DOHH2 (cell line): ENCODE results near the gene ZNF771.
A peak's percentile ranks its signal among the peaks of the same experiment; 100 is the strongest.

Experiments used
- H3F3A ChIP-seq: fragments of 200-600 bp; sonication (generic), shearing (Covaris generic); 2 replicates; pipeline ENCODE4 v1.6.0; 2016; ENCODE audit warnings: antibody characterized with exemption, mild to moderate bottlenecking; ENCODE audit not compliant: control insufficient read depth, insufficient read depth
- H3K27ac ChIP-seq: fragments of 200-600 bp; sonication (generic); 2 replicates; pipeline ENCODE4 v1.5.1; 2014; ENCODE audit warnings: low read depth, mild to moderate bottlenecking, low read length, moderate library complexity
- H3K27me3 ChIP-seq: fragments of 200-600 bp; sonication (generic); 2 replicates; pipeline ENCODE4 v1.6.1; 2014; ENCODE audit warnings: mild to moderate bottlenecking, low read length, mixed read lengths; ENCODE audit not compliant: control insufficient read depth
- H3K36me3 ChIP-seq: fragments of 200-600 bp; sonication (generic); 2 replicates; pipeline ENCODE4 v1.6.1; 2014; ENCODE audit warnings: mild to moderate bottlenecking, low read length, moderate library complexity, mixed read lengths; ENCODE audit not compliant: control insufficient read depth
- H3K4me1 ChIP-seq: fragments of 200-600 bp; sonication (generic); 2 replicates; pipeline ENCODE4 v1.6.1; 2014; ENCODE audit warnings: mild to moderate bottlenecking, low read length, mixed read lengths; ENCODE audit not compliant: control insufficient read depth
- H3K4me2 ChIP-seq: fragments of 200-600 bp; sonication (generic); 2 replicates; pipeline ENCODE4 v1.6.0; 2014; ENCODE audit warnings: mild to moderate bottlenecking, low read length, moderate library complexity
- H3K4me3 ChIP-seq: fragments of 200-600 bp; sonication (generic); 2 replicates; pipeline ENCODE4 v1.5.1; 2014; ENCODE audit warnings: mild to moderate bottlenecking, low read length, mixed read lengths
- H3K79me2 ChIP-seq: fragments of 200-600 bp; sonication (generic); 2 replicates; pipeline ENCODE4 v1.6.1; 2014; ENCODE audit warnings: mild to moderate bottlenecking, low read length, mixed read lengths; ENCODE audit not compliant: control insufficient read depth
- H3K9me2 ChIP-seq: fragments of 200-600 bp; sonication (generic); replicated peaks from 2 replicates; pipeline ENCODE4 v1.6.1; 2014; ENCODE audit warnings: mild to moderate bottlenecking, low read length, mixed read lengths; ENCODE audit not compliant: control insufficient read depth
- H3K9me3 ChIP-seq: fragments of 200-600 bp; sonication (generic); 2 replicates; pipeline ENCODE4 v1.6.1; 2014; ENCODE audit warnings: antibody characterized with exemption, low read length, mixed read lengths; ENCODE audit not compliant: control insufficient read depth, insufficient read depth
- H4K20me1 ChIP-seq: fragments of 200-600 bp; sonication (generic); 2 replicates; pipeline ENCODE4 v1.6.0; 2014; ENCODE audit warnings: low read depth, mild to moderate bottlenecking, antibody characterized with exemption, low read length, moderate library complexity; ENCODE audit not compliant: control insufficient read depth, insufficient read depth
- EZH2phosphoT487 ChIP-seq: fragments of 200-600 bp; sonication (generic); IDR thresholded peaks from 2 replicates; pipeline ENCODE4 v1.6.1; 2017; ENCODE audit warnings: borderline replicate concordance, mild to moderate bottlenecking, antibody characterized with exemption, low read length, moderate library complexity, mixed read lengths
- TF ChIP-seq, protein P1 (sequence below): fragments of 200-600 bp; sonication (generic); IDR thresholded peaks from one replicate; pipeline ENCODE4 v1.5.1; 2014; ENCODE audit warnings: antibody characterized with exemption, mild to moderate bottlenecking, low read depth, low read length; ENCODE audit not compliant: poor library complexity, severe bottlenecking

ZNF771 gene

DNA sequence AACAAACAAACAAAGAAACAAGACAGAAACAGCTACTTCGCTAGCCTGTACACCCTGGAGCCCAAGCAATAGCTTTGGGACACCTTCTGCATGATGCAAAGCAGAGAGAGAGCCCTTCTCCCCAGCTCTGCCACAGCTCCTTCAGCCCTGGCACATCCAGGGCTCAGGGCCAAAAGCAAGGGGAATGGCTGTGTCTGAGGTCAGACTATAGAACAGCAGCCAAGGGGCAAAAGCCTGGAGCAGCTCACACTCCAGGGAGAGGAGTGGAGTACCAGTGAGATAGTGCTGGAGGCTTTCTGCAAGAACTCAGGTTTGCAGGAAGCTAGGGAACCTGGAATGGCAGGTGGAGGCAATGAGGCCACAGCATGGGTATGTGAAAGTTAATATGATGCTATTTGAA is 49.9 kb downstream of the ZNF771 start:
- peak overlapping the region; percentile 53 for H3K4me3 ChIP-seq
- peaks cover 4% of the 10 kb centered on the region; the same call in 1 of the 2 replicates for H3K36me3 ChIP-seq
- H3K9me2 ChIP-seq: no peaks in the 10 kb centered on the region
- peaks cover 97% of the 10 kb centered on the region for H3K4me1 ChIP-seq
- peak overlapping the region; percentile 97 for H3K27ac ChIP-seq
- H3K27me3 ChIP-seq: no peaks in the 10 kb centered on the region
- H3F3A ChIP-seq: peaks cover 48% of the 10 kb centered on the region
- H3K4me2 ChIP-seq: peak overlapping the region; percentile 76
- no peaks in the 10 kb centered on the region for H4K20me1 ChIP-seq
- TF ChIP-seq, protein P1, sequence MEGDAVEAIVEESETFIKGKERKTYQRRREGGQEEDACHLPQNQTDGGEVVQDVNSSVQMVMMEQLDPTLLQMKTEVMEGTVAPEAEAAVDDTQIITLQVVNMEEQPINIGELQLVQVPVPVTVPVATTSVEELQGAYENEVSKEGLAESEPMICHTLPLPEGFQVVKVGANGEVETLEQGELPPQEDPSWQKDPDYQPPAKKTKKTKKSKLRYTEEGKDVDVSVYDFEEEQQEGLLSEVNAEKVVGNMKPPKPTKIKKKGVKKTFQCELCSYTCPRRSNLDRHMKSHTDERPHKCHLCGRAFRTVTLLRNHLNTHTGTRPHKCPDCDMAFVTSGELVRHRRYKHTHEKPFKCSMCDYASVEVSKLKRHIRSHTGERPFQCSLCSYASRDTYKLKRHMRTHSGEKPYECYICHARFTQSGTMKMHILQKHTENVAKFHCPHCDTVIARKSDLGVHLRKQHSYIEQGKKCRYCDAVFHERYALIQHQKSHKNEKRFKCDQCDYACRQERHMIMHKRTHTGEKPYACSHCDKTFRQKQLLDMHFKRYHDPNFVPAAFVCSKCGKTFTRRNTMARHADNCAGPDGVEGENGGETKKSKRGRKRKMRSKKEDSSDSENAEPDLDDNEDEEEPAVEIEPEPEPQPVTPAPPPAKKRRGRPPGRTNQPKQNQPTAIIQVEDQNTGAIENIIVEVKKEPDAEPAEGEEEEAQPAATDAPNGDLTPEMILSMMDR: no peak
- no peak for TF ChIP-seq EZH2phosphoT487
- H3K9me3 ChIP-seq: no peaks in the 10 kb centered on the region
- H3K79me2 ChIP-seq: peaks cover 48% of the 10 kb centered on the region

DNA sequence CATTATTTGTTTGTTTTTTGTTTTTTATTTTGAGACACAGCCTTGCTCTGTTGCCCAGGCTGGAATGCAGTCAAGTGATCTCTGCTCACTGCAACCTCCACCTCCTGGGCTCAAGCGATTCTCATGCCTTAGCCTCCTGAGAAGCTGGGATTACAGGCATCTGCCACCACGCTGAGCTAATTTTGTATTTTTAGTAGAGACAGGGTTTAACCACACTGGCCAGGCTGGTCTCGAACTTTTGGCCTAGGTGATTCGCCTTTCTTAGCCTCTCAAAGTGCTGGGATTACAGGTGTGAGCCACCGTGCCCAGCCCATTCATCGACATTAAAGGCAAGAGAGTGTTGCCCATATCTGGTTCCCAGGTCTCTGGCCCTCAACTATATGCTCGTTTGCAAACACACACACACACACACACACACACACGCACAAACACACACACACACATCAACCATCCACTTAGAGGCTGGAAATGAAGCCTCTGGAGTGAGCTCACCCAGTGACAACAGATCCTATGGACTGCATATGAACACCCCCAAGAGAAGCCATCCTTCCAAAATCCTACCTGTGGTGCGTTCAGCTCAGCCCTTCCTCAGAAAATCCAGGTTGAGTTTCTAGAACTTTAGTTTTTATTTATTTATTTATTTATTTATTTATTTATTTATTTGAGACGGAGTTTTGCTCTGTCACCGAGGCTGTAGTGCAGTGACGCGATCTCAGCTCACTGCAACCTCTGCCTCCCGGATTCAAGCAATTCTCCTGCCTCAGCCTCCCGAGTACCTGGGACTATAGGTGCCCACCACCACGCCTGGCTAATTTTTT is 50.5 kb downstream of the ZNF771 start:
- Histone ChIP-seq H3K4me3 (peak overlapping the region; percentile 62), H3K9me2 (no peaks in the 10 kb centered on the region), H3K27ac (peak overlapping the region; percentile 97), H3K4me2 (peak overlapping the region; percentile 76), H3K4me1 (peaks cover 97% of the 10 kb centered on the region), H3K79me2 (peaks cover 41% of the 10 kb centered on the region), H3F3A (peaks cover 47% of the 10 kb centered on the region), H4K20me1 (no peaks in the 10 kb centered on the region), H3K27me3 (no peaks in the 10 kb centered on the region), H3K36me3 (peaks cover 4% of the 10 kb centered on the region; the same call in 1 of the 2 replicates), H3K9me3 (no peaks in the 10 kb centered on the region)
- TF ChIP-seq, protein P1: no peak
- TF ChIP-seq EZH2phosphoT487: no peak

DNA sequence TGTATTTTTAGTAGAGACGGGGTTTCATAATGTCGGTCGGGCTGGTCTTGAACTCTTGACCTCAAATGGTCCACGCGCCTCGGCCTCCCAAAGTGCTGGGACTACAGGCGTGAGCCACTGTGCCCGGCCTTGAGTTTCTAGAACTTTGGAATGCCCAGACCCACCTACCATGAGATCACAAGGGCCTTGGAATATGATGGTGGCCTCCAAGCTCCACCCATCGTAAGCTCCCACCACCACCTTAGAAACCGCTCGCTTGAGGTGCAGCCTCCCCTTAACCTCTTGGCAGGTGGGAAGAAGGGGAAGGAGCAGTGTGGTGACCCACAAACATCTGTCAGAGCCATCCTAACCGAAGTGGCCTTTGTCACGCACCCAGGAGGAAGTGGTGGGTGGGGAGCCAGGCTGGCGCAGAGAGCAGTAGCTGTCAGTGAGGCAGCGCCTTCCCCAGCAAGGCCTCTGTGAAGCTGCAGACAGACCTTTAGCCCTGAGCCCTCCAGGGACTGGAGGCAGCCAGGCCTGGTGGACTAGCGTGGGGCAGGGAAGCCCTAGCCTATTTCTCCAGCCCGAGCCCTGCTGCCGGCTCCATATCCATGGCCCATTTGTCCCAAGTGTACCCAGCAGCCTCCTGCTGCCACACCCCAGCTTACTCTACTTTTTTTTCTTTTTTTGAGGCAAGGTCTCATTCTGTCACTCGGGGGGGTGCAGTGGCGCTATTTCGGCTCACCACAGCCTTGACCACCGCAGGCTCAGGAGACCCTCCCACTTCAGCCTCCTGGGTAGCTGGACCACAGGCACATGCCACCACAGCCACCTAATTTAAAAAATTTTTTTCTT is 51.4 kb downstream of the ZNF771 start:
- H3K9me3 ChIP-seq: no peaks in the 10 kb centered on the region
- TF ChIP-seq, protein P1: peak; percentile 25
- no peak for TF ChIP-seq EZH2phosphoT487
- no peaks in the 10 kb centered on the region for H3K9me2 ChIP-seq
- H3F3A ChIP-seq: peaks cover 51% of the 10 kb centered on the region
- H3K79me2 ChIP-seq: peaks cover 34% of the 10 kb centered on the region
- H3K27ac ChIP-seq: peak overlapping the region; percentile 97
- no peaks in the 10 kb centered on the region for H3K27me3 ChIP-seq
- H3K4me1 ChIP-seq: peaks cover 98% of the 10 kb centered on the region
- peak overlapping the region; percentile 76 for H3K4me2 ChIP-seq
- no peaks in the 10 kb centered on the region for H4K20me1 ChIP-seq
- H3K4me3 ChIP-seq: peak overlapping the region; percentile 62
- peaks cover 4% of the 10 kb centered on the region; the same call in 1 of the 2 replicates for H3K36me3 ChIP-seq
